ENCODE measurements around the gene ALG3. TPM values are rescaled to one million over a fixed set of nuclear protein-coding genes. Genes with fewer than 3 reads are reported as not detected.

ALG3 gene
- 10 to 100 TPM; 18.4 to 21.8 (median 20.4) TPM for total RNA-seq
- 12.1 TPM for total RNA-seq (2013)

- Mint-ChIP-seq H3K27ac (peak within 1 kb of the TSS; percentile 94 to 99), H3K36me3 (peaks cover 12% of the 10 kb centered on the region), H3K9me3 (no peaks in the 10 kb centered on the region), H3K27me3 (ENCODE audit: low read depth in 2 of 2) (no peaks in the 10 kb centered on the region), H3K4me3 (peak within 1 kb of the TSS; percentile 100), H3K4me1 (peaks cover 21 to 25% of the 10 kb centered on the region in 2 donors)
- Histone ChIP-seq H3K27me3 (ENCODE audit: control insufficient read depth, insufficient read depth, low read length) (no peaks in the 10 kb centered on the region), H3K36me3 (ENCODE audit: control insufficient read depth, insufficient read depth, low read length) (peaks cover 19% of the 10 kb centered on the region), H3K4me3 (ENCODE audit: low read length) (peak within 1 kb of the TSS; percentile 76), H3K27ac (ENCODE audit: low read length) (peak within 1 kb of the TSS; percentile 62), H3K9me3 (ENCODE audit: control insufficient read depth, insufficient read depth, low read length) (no peaks in the 10 kb centered on the region), H3K4me1 (ENCODE audit: control insufficient read depth, insufficient read depth, low read length) (peaks cover 20% of the 10 kb centered on the region)
- peak; percentile 86 to 95 for DNase-seq
- under 1% methylated on average over 48 of the region's 49 CpGs for WGBS (ENCODE audit: insufficient coverage)
- intact Hi-C loops (cut with micrococcal nuclease) = loop anchor here (1.0 to 10.0 kb wide), 5 partner anchors 63 to 354 kb away; partner anchors contain the start of genes AP2M1 and EIF2B5
- TF ChIP-seq CTCF (IDR thresholded peaks at IDR 0.05) = no peak
- ATAC-seq = peak; percentile 66 to 81 (median 66)
These were observed at the start of gene ALG3 for GRCh38 chr3:184248454-184249411. Gene ALG3, minus strand, starts transcription at chr3:184248962. Its CDS starts 22 bp downstream, at chr3:184248940.

- DNase-seq (no peak), ATAC-seq (no peak)
- no peaks in the 10 kb centered on the region for H3K27me3 ChIP-seq (ENCODE audit: control insufficient read depth, insufficient read depth, low read length)
- H3K4me1 ChIP-seq (ENCODE audit: control insufficient read depth, insufficient read depth, low read length) = peaks cover 18% of the 10 kb centered on the region
- no peak overlapping the region for H3K4me3 ChIP-seq (ENCODE audit: low read length)
- no peaks in the 10 kb centered on the region for H3K9me3 Mint-ChIP-seq
- H3K27ac ChIP-seq (ENCODE audit: low read length) = no peak overlapping the region
- H3K27me3 Mint-ChIP-seq (ENCODE audit: low read depth in 2 of 2) = no peaks in the 10 kb centered on the region
- no peak for TF ChIP-seq CTCF (IDR thresholded peaks at IDR 0.05)
- H3K36me3 Mint-ChIP-seq = no peaks in the 10 kb centered on the region
- intact Hi-C loops (cut with micrococcal nuclease) = no loop called here
- WGBS (ENCODE audit: insufficient coverage) = 88% methylated on average over 7 of the region's 7 CpGs
- peaks cover 9 to 22% of the 10 kb centered on the region in 2 donors for H3K4me1 Mint-ChIP-seq
- no peaks in the 10 kb centered on the region for H3K9me3 ChIP-seq (ENCODE audit: control insufficient read depth, insufficient read depth, low read length)
- peaks cover 10% of the 10 kb centered on the region for H3K36me3 ChIP-seq (ENCODE audit: control insufficient read depth, insufficient read depth, low read length)
- no peak overlapping the region for H3K27ac Mint-ChIP-seq
- H3K4me3 Mint-ChIP-seq = peak overlapping the region; percentile 62
These were observed 47.9 kb upstream of the ALG3 start for GRCh38 chr3:184296616-184297015.

- H3K27ac Mint-ChIP-seq = no peak overlapping the region
These were observed 47.0 kb upstream of the ALG3 start for GRCh38 chr3:184295771-184296170.

More at GRCh38 chr3:184295771-184296170, 47.0 kb upstream of the ALG3 start:
- Histone ChIP-seq H3K4me3 (ENCODE audit: low read length) (no peak overlapping the region), H3K9me3 (ENCODE audit: control insufficient read depth, insufficient read depth, low read length) (no peaks in the 10 kb centered on the region), H3K27ac (ENCODE audit: low read length) (no peak overlapping the region), H3K4me1 (ENCODE audit: control insufficient read depth, insufficient read depth, low read length) (peaks cover 18% of the 10 kb centered on the region), H3K27me3 (ENCODE audit: control insufficient read depth, insufficient read depth, low read length) (no peaks in the 10 kb centered on the region), H3K36me3 (ENCODE audit: control insufficient read depth, insufficient read depth, low read length) (peaks cover 5% of the 10 kb centered on the region)
- WGBS (ENCODE audit: insufficient coverage) = 86% methylated on average over 2 of the region's 3 CpGs
- TF ChIP-seq CTCF (IDR thresholded peaks at IDR 0.05) = no peak
- Mint-ChIP-seq H3K4me3 (peak overlapping the region; percentile 25), H3K36me3 (no peaks in the 10 kb centered on the region), H3K4me1 (peaks cover 9 to 22% of the 10 kb centered on the region in 2 donors), H3K9me3 (no peaks in the 10 kb centered on the region), H3K27me3 (ENCODE audit: low read depth in 2 of 2) (no peaks in the 10 kb centered on the region)
- ATAC-seq (no peak), DNase-seq (no peak)
- intact Hi-C loops (cut with micrococcal nuclease) = no loop called here
